GM18526 (cell line): ENCODE data around the gene KIT.

ENCODE experiments used
- POLR2A ChIP-seq: IDR thresholded peaks from 3 replicates; pipeline ENCODE4 v1.6.1; 2011; ENCODE audit not compliant: insufficient read length; ENCODE audit errors: extremely low read depth

KIT gene

GRCh38 chr4:54716478-54717065 lies 58.8 kb downstream of the KIT start:
- TF ChIP-seq POLR2A = no peak

GRCh38 chr4:54717694-54718093 lies 59.9 kb downstream of the KIT start:
- no peak for TF ChIP-seq POLR2A

DNA sequence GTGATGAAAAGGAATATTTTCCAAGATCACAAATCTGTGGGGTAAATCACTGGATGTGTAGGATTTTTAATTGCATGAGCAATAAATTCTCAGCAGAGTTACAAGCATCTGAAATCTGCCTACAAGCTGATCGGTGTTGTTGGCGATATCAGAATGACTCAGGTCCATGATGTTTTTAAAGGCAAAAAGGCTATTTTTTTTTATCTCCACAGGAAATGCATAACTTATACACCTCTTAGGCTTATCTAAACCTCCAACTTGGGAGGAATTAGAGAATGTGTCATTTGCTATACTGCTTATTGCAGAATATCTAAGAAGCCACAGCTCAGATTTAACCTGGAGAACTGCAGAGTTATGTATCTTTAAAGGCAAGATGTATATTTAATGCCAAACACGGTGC lies 61.6 kb downstream of the KIT start:
- TF ChIP-seq POLR2A = no peak

DNA sequence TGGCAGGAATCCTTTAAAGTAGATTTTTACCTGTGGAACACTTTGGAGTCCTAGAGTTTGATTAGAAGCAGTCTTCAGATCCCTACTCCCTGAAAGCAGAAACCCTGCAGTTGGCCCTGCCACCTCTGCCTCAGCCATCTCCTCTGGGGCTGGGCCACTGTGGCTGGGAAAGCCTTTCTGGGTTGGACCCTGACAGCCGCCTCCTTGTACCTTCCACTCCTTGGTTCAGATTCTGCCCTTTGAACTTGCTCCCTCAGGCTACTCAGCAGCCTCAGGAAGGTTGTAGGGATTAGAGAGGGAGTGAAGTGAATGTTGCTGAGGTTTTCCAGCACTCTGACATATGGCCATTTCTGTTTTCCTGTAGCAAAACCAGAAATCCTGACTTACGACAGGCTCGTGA lies 65.5 kb downstream of the KIT start:
- no peak for TF ChIP-seq POLR2A

DNA sequence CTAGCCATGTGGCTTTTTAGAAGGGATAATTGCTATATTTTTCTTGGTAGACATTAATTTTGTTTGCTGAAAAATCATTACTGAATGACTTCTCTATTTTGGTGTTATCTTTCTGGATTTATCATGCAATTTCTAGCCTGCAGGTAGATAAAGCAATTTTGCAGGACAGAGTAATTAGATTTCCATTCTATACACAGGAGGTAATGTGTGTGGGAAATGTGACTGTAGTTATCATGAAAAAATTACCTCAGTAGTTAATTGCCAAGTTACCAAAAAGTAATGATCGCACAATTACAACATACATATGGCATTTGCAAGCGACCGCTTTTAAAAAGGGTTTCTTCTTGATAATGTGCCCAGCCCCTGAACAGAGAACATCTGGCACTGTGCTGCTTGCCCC lies 66.1 kb downstream of the KIT start:
- no peak for TF ChIP-seq POLR2A

DNA sequence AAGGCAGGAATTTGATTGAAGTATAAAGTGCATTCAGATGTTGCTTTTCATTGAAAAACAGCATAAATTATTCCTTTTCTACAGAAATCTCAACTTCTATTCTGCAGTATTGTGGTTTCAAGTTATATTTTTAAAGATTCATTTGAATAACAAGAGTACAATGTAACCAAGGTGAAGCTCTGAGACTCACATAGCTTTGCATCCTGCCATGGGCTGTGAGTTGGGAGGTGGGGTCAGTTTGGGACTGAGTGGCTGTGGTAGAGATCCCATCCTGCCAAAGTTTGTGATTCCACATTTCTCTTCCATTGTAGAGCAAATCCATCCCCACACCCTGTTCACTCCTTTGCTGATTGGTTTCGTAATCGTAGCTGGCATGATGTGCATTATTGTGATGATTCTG lies 69.2 kb downstream of the KIT start:
- TF ChIP-seq POLR2A = no peak

DNA sequence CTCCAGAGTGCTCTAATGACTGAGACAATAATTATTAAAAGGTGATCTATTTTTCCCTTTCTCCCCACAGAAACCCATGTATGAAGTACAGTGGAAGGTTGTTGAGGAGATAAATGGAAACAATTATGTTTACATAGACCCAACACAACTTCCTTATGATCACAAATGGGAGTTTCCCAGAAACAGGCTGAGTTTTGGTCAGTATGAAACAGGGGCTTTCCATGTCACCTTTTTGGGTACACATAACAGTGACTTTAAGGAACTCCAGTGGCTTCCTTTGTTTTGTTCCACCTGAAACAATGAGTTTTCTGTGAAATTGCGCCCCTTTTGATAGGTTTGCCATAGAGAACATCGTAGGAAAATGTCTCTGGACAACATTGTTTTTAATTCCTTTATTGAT lies 69.6 kb downstream of the KIT start:
- TF ChIP-seq POLR2A = no peak

GRCh38 chr4:54728368-54728767 lies 70.6 kb downstream of the KIT start:
- TF ChIP-seq POLR2A = no peak

DNA sequence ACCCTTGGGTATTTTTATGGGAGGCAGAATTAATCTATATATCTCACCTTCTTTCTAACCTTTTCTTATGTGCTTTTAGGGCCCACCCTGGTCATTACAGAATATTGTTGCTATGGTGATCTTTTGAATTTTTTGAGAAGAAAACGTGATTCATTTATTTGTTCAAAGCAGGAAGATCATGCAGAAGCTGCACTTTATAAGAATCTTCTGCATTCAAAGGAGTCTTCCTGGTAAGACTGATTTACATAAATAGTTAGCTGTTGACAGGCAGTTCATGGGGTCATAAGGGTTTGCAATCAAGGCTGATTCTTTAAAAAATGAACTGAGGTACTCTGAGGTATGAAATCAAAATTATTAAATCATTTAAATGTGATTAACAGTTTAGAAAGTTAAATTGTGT lies 71.5 kb downstream of the KIT start:
- no peak for TF ChIP-seq POLR2A

- no peak for TF ChIP-seq POLR2A
Observed at GRCh38 chr4:54730581-54730980, 72.8 kb downstream of the KIT start.

GRCh38 chr4:54731552-54731951 lies 73.8 kb downstream of the KIT start:
- TF ChIP-seq POLR2A = no peak

- no peak for TF ChIP-seq POLR2A
Observed at GRCh38 chr4:54731976-54732375, 74.2 kb downstream of the KIT start.

GRCh38 chr4:54737421-54737820 lies 79.7 kb downstream of the KIT start:
- no peak for TF ChIP-seq POLR2A

DNA sequence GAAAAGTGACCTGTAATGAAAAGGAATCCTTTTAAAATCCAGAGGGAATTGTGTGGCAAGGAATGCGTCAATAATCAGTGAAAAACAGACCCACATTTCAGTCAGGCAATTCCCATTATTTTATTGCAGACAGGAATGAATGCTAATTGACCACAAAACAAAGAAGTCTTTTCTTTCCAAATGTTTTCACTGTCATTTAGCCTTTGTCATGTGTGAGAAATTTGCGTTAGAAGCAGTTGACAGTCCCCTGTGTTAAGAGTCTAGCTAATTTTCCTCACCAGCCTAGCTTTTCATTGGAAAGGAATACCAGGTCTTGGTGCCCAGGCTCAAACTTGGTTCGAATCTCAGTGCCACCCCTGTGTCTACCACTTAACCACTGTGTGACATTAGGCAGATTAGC lies 83.4 kb downstream of the KIT start:
- TF ChIP-seq POLR2A = no peak

DNA sequence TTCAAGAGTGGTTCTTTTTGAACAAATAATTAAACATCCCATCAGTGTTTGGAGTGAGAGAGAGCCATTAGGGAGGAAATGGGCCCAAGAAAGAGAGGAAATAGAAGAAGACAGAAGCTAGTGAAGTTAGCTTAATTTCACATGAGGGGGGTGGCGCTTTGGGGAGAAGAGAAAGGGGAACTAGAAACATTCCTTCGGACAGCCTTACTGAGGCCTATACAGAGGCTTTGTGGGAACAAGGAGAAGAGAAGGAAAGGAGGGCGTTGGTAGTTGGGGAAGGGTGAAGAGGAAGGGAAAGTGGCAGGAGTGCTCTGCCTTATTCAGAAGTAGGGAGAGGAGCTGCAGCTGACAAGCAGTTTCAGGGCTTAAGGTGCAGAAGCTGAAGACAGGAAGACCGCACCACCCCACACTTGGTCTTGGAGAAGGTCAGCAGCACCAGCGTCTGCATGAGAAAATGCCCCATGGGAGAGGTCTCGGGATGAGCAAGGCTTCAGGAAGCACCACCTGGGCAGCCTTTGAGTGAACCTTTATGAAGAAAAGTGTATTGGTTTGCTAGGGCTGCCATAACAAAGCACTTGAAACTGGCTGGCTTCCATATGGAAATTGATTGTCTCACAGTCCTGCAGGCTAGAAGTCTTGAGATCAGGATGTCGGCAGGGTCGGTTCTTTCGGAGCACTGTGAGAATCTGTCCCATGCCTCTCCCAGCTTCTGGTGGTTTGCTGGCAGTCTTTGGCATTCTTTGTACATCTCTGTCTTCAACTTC lies 85.1 kb downstream of the KIT start:
- TF ChIP-seq POLR2A = no peak

- no peak for TF ChIP-seq POLR2A
Observed at GRCh38 chr4:54743562-54743961, 85.8 kb downstream of the KIT start.

DNA sequence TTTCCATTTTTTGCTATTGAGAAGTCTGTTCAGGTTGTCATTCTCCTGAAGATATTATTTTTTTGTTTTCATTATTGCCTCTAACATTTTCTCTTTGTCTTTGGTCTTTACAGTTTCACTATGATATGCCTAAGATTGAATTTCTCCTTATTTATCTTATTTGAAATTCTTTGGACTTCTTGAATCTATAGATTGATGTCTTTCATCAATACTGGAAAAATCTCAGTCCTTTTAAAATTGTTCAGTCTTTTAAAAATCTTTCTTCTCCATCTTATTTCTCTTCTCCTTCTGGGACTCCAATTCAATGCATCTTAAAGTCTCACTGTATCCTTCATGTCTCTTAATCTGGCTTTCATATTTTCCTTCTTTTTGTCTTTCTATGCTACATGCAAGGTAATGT lies 86.7 kb downstream of the KIT start:
- no peak for TF ChIP-seq POLR2A
